Caco-2 (cell line): ENCODE results near the gene NEK8. TPM values are rescaled to one million over a fixed set of nuclear protein-coding genes. Genes with fewer than 3 reads are reported as not detected.

Experiments used
- BruUV-seq: library from RNA; stranded (reverse); fragments of 400-500 nt; replicated peaks from 2 replicates; lab custom pipeline; 2021; lab: Mats Ljungman, UMichigan
- CTCF ChIA-PET: fragments of 300-600 bp; sonication (Branson Sonifier 250); formaldehyde crosslinking; loops from one replicate; lab custom pipeline; 2022; ENCODE audit warnings: antibody characterized with exemption; lab: Charles Lee
- POLR2A ChIA-PET: fragments of 300-600 bp; sonication (Branson Sonifier 250); formaldehyde crosslinking; loops from one replicate; lab custom pipeline; 2022; ENCODE audit warnings: antibody characterized with exemption; lab: Charles Lee
- DNase-seq, 2 experiments: peaks; one replicate each; pipeline versions ENCODE4 v3.0.0 to v3.0.0-alpha.2; 2020 to 2022
- H3K27me3 ChIP-seq: replicated peaks from 2 replicates; pipeline ENCODE4 v1.6.0; 2011; ENCODE audit warnings: low read length; ENCODE audit not compliant: control insufficient read depth, insufficient read depth
- H3K36me3 ChIP-seq: 2 replicates; pipeline ENCODE4 v1.5.1; 2011; ENCODE audit warnings: low read length; ENCODE audit not compliant: control insufficient read depth, insufficient read depth
- H3K4me1 ChIP-seq: fragments of 250-450 bp; sonication (Bioruptor Pico); 2 replicates; pipeline ENCODE4 v1.5.1; 2020; ENCODE audit warnings: mild to moderate bottlenecking
- H3K4me3 ChIP-seq: 2 replicates; pipeline ENCODE4 v1.5.1; 2011; ENCODE audit warnings: low read depth, mild to moderate bottlenecking, control low read depth, low read length
- H3K9me3 ChIP-seq: fragments of 250-450 bp; sonication (Bioruptor Pico); 2 replicates; pipeline ENCODE4 v1.5.1; 2020; ENCODE audit warnings: mild to moderate bottlenecking, moderate library complexity
- H3K27ac Mint-ChIP-seq: one replicate; pipeline ENCODE4 v1.8.0; 2022; ENCODE audit warnings: mixed read lengths; ENCODE audit not compliant: unreplicated experiment
- H3K27me3 Mint-ChIP-seq: one replicate; pipeline ENCODE4 v1.8.0; 2022; ENCODE audit warnings: mixed read lengths; ENCODE audit not compliant: insufficient read depth, unreplicated experiment
- H3K36me3 Mint-ChIP-seq: one replicate; pipeline ENCODE4 v1.8.0; 2022; ENCODE audit warnings: mild to moderate bottlenecking, mixed read lengths; ENCODE audit not compliant: insufficient read depth, unreplicated experiment
- H3K4me1 Mint-ChIP-seq: one replicate; pipeline ENCODE4 v1.8.0; 2022; ENCODE audit warnings: low read depth, mixed read lengths; ENCODE audit not compliant: unreplicated experiment
- H3K4me3 Mint-ChIP-seq: one replicate; pipeline ENCODE4 v1.8.0; 2022; ENCODE audit warnings: mild to moderate bottlenecking, moderate library complexity, mixed read lengths; ENCODE audit not compliant: unreplicated experiment
- H3K9me3 Mint-ChIP-seq: one replicate; pipeline ENCODE4 v1.8.0; 2022; ENCODE audit warnings: mixed read lengths; ENCODE audit not compliant: unreplicated experiment
- CTCF ChIP-seq, 2 experiments: fragments of 200-600 bp in 1 of 2; IDR thresholded peaks; 1 replicate in 1 of 2; 2 replicates in 1 of 2; pipeline versions ENCODE4 v1.5.1 to v1.8.0; 2011 to 2022; ENCODE audit warnings: antibody characterized with exemption in 1 of 2, control low read depth in 1 of 2, inconsistent platforms in 1 of 2, low read depth in 1 of 2, low read length in 1 of 2, mild to moderate bottlenecking in 1 of 2, moderate library complexity in 1 of 2; ENCODE audit not compliant: insufficient read depth in 1 of 2, severe bottlenecking in 1 of 2, unreplicated experiment in 1 of 2
- intact Hi-C: fragments of 100-400 bp; cut with micrococcal nuclease; formaldehyde crosslinking; loops from one replicate; pipeline ENCODE4 v1.10.0; 2022; ENCODE audit not compliant: unreplicated experiment
- total RNA-seq: library from RNA; stranded (reverse); gene quantifications from 2 replicates; pipeline ENCODE4 v1.2.3, GENCODE V29; 2022

NEK8 gene
- total RNA-seq, 1 experiment from 2014 or later = 11.0 TPM

DNA sequence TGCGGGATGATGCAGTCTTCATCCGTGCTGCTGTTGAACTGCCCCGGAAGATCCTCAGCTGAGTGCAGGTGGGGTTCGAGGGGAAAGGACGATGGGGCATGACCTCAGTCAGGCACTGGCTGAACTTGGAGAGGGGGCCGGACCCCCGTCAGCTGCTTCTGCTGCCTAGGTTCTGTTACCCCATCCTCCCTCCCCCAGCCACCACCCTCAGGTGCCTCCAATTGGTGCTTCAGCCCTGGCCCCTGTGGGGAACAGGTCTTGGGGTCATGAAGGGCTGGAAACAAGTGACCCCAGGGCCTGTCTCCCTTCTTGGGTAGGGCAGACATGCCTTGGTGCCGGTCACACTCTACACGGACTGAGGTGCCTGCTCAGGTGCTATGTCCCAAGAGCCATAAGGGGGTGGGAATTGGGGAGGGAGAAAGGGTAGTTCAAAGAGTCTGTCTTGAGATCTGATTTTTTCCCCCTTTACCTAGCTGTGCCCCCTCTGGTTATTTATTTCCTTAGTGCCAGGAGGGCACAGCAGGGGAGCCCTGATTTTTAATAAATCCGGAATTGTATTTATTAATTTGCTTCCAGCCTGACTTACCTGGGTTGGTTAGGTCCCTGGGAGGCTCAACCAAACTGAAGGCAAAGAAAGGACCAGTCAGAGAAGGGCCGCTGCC, 21.1 kb downstream of the NEK8 start:
- Histone ChIP-seq H3K36me3 (peaks cover 24% of the 10 kb centered on the region), H3K4me1 (peaks cover 28% of the 10 kb centered on the region), H3K4me3 (no peak overlapping the region), H3K9me3 (no peaks in the 10 kb centered on the region), H3K27me3 (no peaks in the 10 kb centered on the region)
- no peak for DNase-seq
- ChIA-PET POLR2A (interaction anchor here (1.0 to 8.1 kb wide), 4 partner anchors 22 to 39 kb away, joined by 3 to 165 read pairs (median 36); partner anchors contain the start of genes NEK8, RPL23A and TLCD1), CTCF (interaction anchor here (0.5 to 9.5 kb wide), 18 partner anchors 9 to 559 kb away, joined by 3 to 324 read pairs (median 4); partner anchors contain the start of genes NEK8, PHF12, RPL23A and SDF2)
- BruUV-seq = no TSS peak
- Mint-ChIP-seq H3K36me3 (peaks cover 92% of the 10 kb centered on the region), H3K4me1 (peaks cover 12% of the 10 kb centered on the region), H3K27me3 (no peaks in the 10 kb centered on the region), H3K4me3 (no peak overlapping the region), H3K9me3 (no peaks in the 10 kb centered on the region), H3K27ac (peak overlapping the region; percentile 81)
- TF ChIP-seq CTCF (IDR thresholded peaks at IDR 0.05; ENCODE audit: insufficient read depth in 1 of 2, low read depth in 1 of 2, low read length in 1 of 2, severe bottlenecking in 1 of 2, unreplicated experiment in 1 of 2) = no peak
- intact Hi-C loops = loop anchor here (1.0 kb wide), 1 partner anchor 22 kb away; no protein-coding TSS in a partner anchor

DNA sequence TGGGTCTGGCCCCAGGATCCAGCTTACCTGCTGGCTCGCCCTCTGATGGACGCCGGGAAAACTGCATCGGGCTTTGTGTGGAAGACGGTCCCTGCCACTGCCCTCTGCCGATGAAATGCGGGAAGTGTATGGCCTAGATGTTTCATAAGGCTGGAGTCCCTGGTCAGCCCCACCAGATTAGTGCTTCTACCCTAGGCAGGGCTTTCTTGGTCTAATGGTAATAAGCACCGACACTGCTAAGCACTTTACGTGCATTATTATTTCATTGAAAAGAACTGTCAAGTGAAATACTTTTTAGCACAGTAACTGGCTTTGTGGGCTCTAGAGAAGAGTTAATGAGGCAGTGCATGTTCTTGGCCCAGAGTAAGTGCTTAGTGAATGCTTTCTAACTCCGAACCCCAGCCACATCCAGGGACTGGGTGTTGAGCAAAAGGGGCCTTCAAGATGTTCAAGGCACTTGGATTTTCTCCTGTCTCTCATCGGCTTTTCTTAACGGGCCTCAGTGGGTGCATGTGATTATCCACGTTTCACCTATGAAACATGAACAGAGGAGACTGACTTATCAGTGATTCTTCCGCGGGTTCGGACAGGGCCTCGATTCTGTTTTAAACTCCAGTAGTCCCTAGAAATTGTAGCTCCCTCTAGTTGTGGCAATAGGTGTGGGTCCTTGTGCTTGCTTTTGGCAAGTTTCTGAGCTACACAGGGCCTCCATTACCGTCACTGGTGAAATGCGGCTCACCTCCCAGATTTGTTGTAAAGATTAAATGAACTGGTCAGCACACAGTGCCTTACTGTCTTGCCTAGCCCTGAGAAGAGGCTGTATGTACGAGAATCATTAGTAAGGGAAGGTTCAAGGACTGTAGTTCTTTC, 21.8 kb downstream of the NEK8 start:
- no peaks in the 10 kb centered on the region for H3K9me3 Mint-ChIP-seq
- H3K4me3 Mint-ChIP-seq = no peak overlapping the region
- peaks cover 12% of the 10 kb centered on the region for H3K4me1 Mint-ChIP-seq
- peaks cover 24% of the 10 kb centered on the region for H3K36me3 ChIP-seq
- no peaks in the 10 kb centered on the region for H3K27me3 ChIP-seq
- ChIA-PET POLR2A (interaction anchor here (0.5 to 4.4 kb wide), 3 partner anchors 23 to 31 kb away, joined by 3 to 68 read pairs (median 4); partner anchors contain the start of genes NEK8 and RPL23A), CTCF (interaction anchor here (0.5 to 9.5 kb wide), 20 partner anchors 8 to 560 kb away, joined by 3 to 324 read pairs (median 4); partner anchors contain the start of genes NEK8, PHF12, RPL23A and SDF2)
- H3K36me3 Mint-ChIP-seq = peaks cover 92% of the 10 kb centered on the region
- no peaks in the 10 kb centered on the region for H3K9me3 ChIP-seq
- H3K4me1 ChIP-seq = peaks cover 28% of the 10 kb centered on the region
- peak; percentile 99 to 100 for TF ChIP-seq CTCF (IDR thresholded peaks at IDR 0.05; ENCODE audit: insufficient read depth in 1 of 2, low read depth in 1 of 2, low read length in 1 of 2, severe bottlenecking in 1 of 2, unreplicated experiment in 1 of 2)
- TSS peak; percentile 17 for BruUV-seq
- H3K27ac Mint-ChIP-seq = no peak overlapping the region
- intact Hi-C loops = loop anchor here (1.0 kb wide), 1 partner anchor 23 kb away; no protein-coding TSS in a partner anchor
- peak; percentile 95 to 96 for DNase-seq
- no peak overlapping the region for H3K4me3 ChIP-seq
- H3K27me3 Mint-ChIP-seq = no peaks in the 10 kb centered on the region
